Liver (tissue), 9 donors: ENCODE measurements around the gene SMYD3. TPM values are rescaled to one million over a fixed set of nuclear protein-coding genes. Genes with fewer than 3 reads are reported as not detected.

Source experiments
- DNase-seq: peaks from one replicate; pipeline ENCODE4 v3.0.0-alpha.2; 2017; ENCODE audit warnings: low spot score
- H3K27ac ChIP-seq, 2 donors: one replicate each; pipeline ENCODE4 v1.7.0; 2013; ENCODE audit warnings: inconsistent platforms in 2 of 2, low read length in 2 of 2, control low read depth in 1 of 2, low read depth in 1 of 2, mild to moderate bottlenecking in 1 of 2
- H3K27me3 ChIP-seq, 4 donors: one replicate each; pipeline versions ENCODE4 v1.6.1 to v1.7.0; 2013; ENCODE audit warnings: low read length in 3 of 4, inconsistent platforms in 1 of 4, mild to moderate bottlenecking in 1 of 4, moderate library complexity in 1 of 4; ENCODE audit not compliant: control insufficient read depth in 4 of 4, insufficient read depth in 4 of 4
- H3K36me3 ChIP-seq, 4 donors: one replicate each; pipeline versions ENCODE4 v1.6.1 to v1.7.0; 2013; ENCODE audit warnings: low read length in 3 of 4, mild to moderate bottlenecking in 3 of 4, low read depth in 1 of 4, moderate library complexity in 1 of 4; ENCODE audit not compliant: control insufficient read depth in 4 of 4, insufficient read depth in 3 of 4
- H3K4me1 ChIP-seq, 4 donors: one replicate each; pipeline versions ENCODE4 v1.6.1 to v1.7.0; 2013; ENCODE audit warnings: low read length in 3 of 4, mild to moderate bottlenecking in 3 of 4, moderate library complexity in 1 of 4; ENCODE audit not compliant: control insufficient read depth in 4 of 4, insufficient read depth in 4 of 4
- H3K4me3 ChIP-seq, 3 donors: one replicate each; pipeline versions ENCODE4 v1.6.1 to v1.7.0; 2013; ENCODE audit warnings: low read length in 3 of 3, control low read depth in 1 of 3, low read depth in 1 of 3, mild to moderate bottlenecking in 1 of 3
- H3K9ac ChIP-seq, 2 donors: one replicate each; pipeline ENCODE4 v1.7.0; 2013; ENCODE audit warnings: low read length in 2 of 2, mild to moderate bottlenecking in 2 of 2, moderate library complexity in 2 of 2, control low read depth in 1 of 2, low read depth in 1 of 2
- H3K9me3 ChIP-seq, 4 donors: one replicate each; pipeline versions ENCODE4 v1.6.1 to v1.7.0; 2013; ENCODE audit warnings: low read length in 3 of 4; ENCODE audit not compliant: control insufficient read depth in 4 of 4
- FOXA1 ChIP-seq: IDR thresholded peaks from 2 replicates; pipeline ENCODE4 v1.6.1; 2016; ENCODE audit warnings: antibody characterized with exemption
- FOXA2 ChIP-seq: IDR thresholded peaks from 2 replicates; pipeline ENCODE4 v1.6.1; 2016; ENCODE audit warnings: antibody characterized with exemption
- HNF4A ChIP-seq, 2 donors: conservative IDR thresholded peaks; 2 replicates each; pipeline ENCODE4 v1.6.1; 2016; ENCODE audit warnings: antibody characterized with exemption in 2 of 2, mild to moderate bottlenecking in 2 of 2
- RXRA ChIP-seq, 2 donors: IDR thresholded peaks; 2 replicates each; pipeline ENCODE4 v1.6.1; 2017 to 2018; ENCODE audit warnings: antibody characterized with exemption in 2 of 2, mild to moderate bottlenecking in 1 of 2
- TAF1 ChIP-seq: conservative IDR thresholded peaks from 2 replicates; pipeline ENCODE4 v1.6.1; 2016; ENCODE audit warnings: antibody characterized with exemption, mild to moderate bottlenecking
- YY1 ChIP-seq: IDR thresholded peaks from 2 replicates; pipeline ENCODE4 v1.6.1; 2016; ENCODE audit warnings: antibody characterized with exemption, mild to moderate bottlenecking
- WGBS: extraction: QIAGEN DNeasy Blood & Tissue Kit; methylation state at CpG from one replicate; pipeline ENCODE4 v1.1.7; 2013; 5-methylcytosine and 5-hydroxymethylcytosine counted together
- polyA plus RNA-seq, 2 donors: library from polyadenylated mRNA; stranded (reverse) in 1 of 2; unstranded in 1 of 2; fragments of 200-250 nt in 1 of 2; fragments of >200 nt in 1 of 2; fragmentation: Nextera tagmentation in 1 of 2; extraction: Ambion mirVana in 1 of 2; gene quantifications; one replicate each; pipeline versions ENCODE4 v1.2.1 to v1.2.3, GENCODE V29; 2013 to 2015
- total RNA-seq, 2 donors: library from RNA; depleted of rRNA; stranded (reverse); fragments of >200 nt; gene quantifications; one replicate each; pipeline ENCODE4 v1.2.3, GENCODE V29; 2014
- TF ChIP-seq, protein P1 (sequence below): IDR thresholded peaks from 2 replicates; pipeline ENCODE4 v1.6.1; 2016; ENCODE audit warnings: antibody characterized with exemption, mild to moderate bottlenecking
- TF ChIP-seq, protein P2 (sequence below): IDR thresholded peaks from 2 replicates; pipeline ENCODE4 v1.6.1; 2016; ENCODE audit warnings: antibody characterized with exemption
- TF ChIP-seq, protein P3 (sequence below): fragments of 150-350 bp; IDR thresholded peaks from 2 replicates; pipeline ENCODE4 v1.5.1; 2017; ENCODE audit warnings: improper control_type of control experiment, low read depth, low read length; ENCODE audit not compliant: missing input control
- donor health status: healthy.
- donor health status: healthy.
- donor health status: healthy.
- donor health status: healthy.
- donor health status: healthy.

The SMYD3 gene
- total and polyA plus RNA-seq, 4 donors = 3.1 to 9.1 (median 8.0) TPM

DNA sequence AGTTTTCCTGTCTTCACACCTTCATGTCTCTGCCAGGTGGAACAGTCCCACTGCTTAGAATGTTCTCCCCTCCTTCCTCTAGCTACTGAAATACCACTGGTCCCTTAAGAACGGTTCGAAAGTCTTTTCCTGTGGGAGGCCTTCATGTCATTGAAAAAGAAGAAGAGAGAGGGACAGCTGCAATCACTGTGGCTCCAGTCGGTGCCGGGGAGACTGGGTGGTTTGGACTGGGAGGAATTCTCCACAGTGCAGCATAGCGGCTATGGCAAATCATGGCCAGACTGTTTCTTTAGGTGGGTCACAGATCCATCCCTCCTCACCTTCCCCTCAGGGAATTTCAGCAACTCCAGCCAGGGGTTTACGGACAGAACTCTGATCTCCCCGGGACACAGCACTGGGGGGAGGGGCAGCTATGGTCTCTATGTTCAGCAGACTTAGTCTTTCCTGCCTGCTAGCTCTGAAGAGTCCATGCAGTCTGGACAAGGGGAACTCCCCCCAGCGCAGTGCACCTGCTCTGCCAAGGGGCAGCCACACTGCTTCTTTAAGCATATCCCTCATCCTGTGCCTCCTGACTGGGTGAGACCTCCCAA is 567.2 kb downstream of the SMYD3 start:
- Histone ChIP-seq H3K27ac (no peak overlapping the region), H3K36me3 (no peaks in the 10 kb centered on the region), H3K4me1 (no peaks in the 10 kb centered on the region), H3K27me3 (no peaks in the 10 kb centered on the region), H3K9ac (no peak overlapping the region), H3K9me3 (no peaks in the 10 kb centered on the region), H3K4me3 (no peak overlapping the region)
- TF ChIP-seq, protein P1, sequence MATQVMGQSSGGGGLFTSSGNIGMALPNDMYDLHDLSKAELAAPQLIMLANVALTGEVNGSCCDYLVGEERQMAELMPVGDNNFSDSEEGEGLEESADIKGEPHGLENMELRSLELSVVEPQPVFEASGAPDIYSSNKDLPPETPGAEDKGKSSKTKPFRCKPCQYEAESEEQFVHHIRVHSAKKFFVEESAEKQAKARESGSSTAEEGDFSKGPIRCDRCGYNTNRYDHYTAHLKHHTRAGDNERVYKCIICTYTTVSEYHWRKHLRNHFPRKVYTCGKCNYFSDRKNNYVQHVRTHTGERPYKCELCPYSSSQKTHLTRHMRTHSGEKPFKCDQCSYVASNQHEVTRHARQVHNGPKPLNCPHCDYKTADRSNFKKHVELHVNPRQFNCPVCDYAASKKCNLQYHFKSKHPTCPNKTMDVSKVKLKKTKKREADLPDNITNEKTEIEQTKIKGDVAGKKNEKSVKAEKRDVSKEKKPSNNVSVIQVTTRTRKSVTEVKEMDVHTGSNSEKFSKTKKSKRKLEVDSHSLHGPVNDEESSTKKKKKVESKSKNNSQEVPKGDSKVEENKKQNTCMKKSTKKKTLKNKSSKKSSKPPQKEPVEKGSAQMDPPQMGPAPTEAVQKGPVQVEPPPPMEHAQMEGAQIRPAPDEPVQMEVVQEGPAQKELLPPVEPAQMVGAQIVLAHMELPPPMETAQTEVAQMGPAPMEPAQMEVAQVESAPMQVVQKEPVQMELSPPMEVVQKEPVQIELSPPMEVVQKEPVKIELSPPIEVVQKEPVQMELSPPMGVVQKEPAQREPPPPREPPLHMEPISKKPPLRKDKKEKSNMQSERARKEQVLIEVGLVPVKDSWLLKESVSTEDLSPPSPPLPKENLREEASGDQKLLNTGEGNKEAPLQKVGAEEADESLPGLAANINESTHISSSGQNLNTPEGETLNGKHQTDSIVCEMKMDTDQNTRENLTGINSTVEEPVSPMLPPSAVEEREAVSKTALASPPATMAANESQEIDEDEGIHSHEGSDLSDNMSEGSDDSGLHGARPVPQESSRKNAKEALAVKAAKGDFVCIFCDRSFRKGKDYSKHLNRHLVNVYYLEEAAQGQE = no peak
- TF ChIP-seq, protein P2, sequence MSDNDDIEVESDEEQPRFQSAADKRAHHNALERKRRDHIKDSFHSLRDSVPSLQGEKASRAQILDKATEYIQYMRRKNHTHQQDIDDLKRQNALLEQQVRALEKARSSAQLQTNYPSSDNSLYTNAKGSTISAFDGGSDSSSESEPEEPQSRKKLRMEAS = no peak
- WGBS = 54% methylated on average over 8 of the region's 8 CpGs
- no peak for DNase-seq

DNA sequence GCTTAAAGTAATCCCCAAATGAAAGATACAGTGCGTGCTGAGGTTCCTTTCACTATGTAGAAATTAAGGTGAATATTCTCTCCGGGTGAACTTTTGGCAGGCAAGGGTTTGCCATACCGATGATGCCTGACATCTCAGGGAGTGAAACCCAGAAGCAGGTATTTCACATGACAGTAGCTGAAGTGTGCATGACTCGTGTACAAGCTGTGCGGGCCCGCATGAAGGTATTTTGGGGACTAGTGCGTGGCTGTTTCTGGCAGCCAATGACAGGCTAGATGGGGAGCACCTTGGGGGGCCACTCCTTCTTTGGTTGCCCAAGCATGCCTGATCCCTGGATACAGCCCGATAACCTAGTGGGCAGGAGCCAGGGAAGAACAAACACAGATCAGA is 569.0 kb downstream of the SMYD3 start:
- Histone ChIP-seq H3K4me1 (peaks cover 0 to 3% (median 0%) of the 10 kb centered on the region in 4 donors), H3K4me3 (no peak overlapping the region), H3K9me3 (no peaks in the 10 kb centered on the region), H3K27me3 (no peaks in the 10 kb centered on the region), H3K27ac (no peak overlapping the region), H3K9ac (no peak overlapping the region), H3K36me3 (no peaks in the 10 kb centered on the region)
- 94% methylated on average over 8 of the region's 8 CpGs for WGBS
- TF ChIP-seq YY1 (no peak), FOXA2 (no peak), FOXA1 (no peak), RXRA (IDR thresholded peaks at IDR 0.05) (no peak)
- DNase-seq = no peak

DNA sequence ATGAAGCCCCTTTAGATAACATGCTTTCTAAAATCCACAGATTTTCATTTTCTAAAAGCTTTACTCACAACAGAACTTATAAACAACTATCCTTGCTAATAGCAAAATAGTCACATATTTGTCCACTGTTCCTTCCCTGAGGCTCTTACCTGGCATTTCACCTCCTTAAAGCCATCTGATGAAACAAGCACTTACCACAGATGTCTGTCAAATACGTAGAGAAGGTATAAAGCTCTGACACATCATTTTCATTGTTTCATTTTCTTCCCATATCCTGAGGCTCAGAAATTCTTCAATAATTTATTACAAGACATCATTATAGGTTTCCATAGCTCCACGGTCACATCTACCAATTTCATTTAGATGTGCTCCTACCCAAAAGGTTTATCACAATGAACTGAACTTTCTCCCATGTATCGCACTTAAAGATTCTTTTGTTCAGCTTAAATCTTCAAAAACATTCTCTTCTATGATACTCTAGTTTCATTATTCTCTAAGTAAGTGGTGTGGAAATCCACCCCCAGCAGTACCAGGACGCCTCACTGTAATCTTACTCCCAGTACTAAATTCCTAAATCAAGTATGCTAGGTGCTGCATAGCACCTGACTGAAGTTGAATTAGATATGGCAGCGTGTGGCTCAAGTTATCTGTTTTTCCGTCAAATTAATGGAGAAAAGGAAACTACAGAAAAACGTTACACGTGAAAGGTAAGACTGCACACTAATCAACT is 569.6 kb downstream of the SMYD3 start:
- H3K27ac ChIP-seq = no peak overlapping the region

More for the DNA sequence above, 569.6 kb downstream of the SMYD3 start:
- no peaks in the 10 kb centered on the region for H3K36me3 ChIP-seq
- peaks cover 0 to 3% (median 0%) of the 10 kb centered on the region in 4 donors for H3K4me1 ChIP-seq
- 95% methylated on average over 8 of the region's 8 CpGs for WGBS
- DNase-seq = no peak
- H3K4me3 ChIP-seq = no peak overlapping the region
- H3K9me3 ChIP-seq = no peaks in the 10 kb centered on the region
- TF ChIP-seq, protein P3, sequence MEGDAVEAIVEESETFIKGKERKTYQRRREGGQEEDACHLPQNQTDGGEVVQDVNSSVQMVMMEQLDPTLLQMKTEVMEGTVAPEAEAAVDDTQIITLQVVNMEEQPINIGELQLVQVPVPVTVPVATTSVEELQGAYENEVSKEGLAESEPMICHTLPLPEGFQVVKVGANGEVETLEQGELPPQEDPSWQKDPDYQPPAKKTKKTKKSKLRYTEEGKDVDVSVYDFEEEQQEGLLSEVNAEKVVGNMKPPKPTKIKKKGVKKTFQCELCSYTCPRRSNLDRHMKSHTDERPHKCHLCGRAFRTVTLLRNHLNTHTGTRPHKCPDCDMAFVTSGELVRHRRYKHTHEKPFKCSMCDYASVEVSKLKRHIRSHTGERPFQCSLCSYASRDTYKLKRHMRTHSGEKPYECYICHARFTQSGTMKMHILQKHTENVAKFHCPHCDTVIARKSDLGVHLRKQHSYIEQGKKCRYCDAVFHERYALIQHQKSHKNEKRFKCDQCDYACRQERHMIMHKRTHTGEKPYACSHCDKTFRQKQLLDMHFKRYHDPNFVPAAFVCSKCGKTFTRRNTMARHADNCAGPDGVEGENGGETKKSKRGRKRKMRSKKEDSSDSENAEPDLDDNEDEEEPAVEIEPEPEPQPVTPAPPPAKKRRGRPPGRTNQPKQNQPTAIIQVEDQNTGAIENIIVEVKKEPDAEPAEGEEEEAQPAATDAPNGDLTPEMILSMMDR = no peak
- TF ChIP-seq HNF4A (conservative IDR thresholded peaks at IDR 0.05) (no peak), TAF1 (no peak)
- H3K9ac ChIP-seq = no peak overlapping the region
- H3K27me3 ChIP-seq = no peaks in the 10 kb centered on the region
